HepG2 (cell line): ENCODE measurements around the gene PPIP5K2.

Source experiments
- ATF5 ChIP-seq: sonication (generic); formaldehyde crosslinking; IDR thresholded peaks from 2 replicates; pipeline ENCODE4 v1.4.0; 2020; ENCODE audit warnings: mild to moderate bottlenecking, low read depth, missing genetic modification reagents
- ATF7-NPFF ChIP-seq: sonication (generic); formaldehyde crosslinking; IDR thresholded peaks from 2 replicates; pipeline ENCODE4 v1.8.1; 2023; ENCODE audit warnings: mild to moderate bottlenecking, low read depth, missing genetic modification reagents, moderate library complexity
- FOXM1 ChIP-seq: sonication (generic); formaldehyde crosslinking; IDR thresholded peaks from 2 replicates; pipeline ENCODE4 v1.5.0; 2020; ENCODE audit warnings: missing genetic modification reagents
- HIVEP1 ChIP-seq: sonication (generic); formaldehyde crosslinking; IDR thresholded peaks from 2 replicates; pipeline ENCODE4 v1.4.0; 2020; ENCODE audit warnings: mild to moderate bottlenecking, missing genetic modification reagents
- KDM1A ChIP-seq: IDR thresholded peaks from 2 replicates; pipeline ENCODE4 v1.6.1; 2016; ENCODE audit warnings: missing compliant biosample characterization
- ZNF224 ChIP-seq: sonication (generic); formaldehyde crosslinking; IDR thresholded peaks from 2 replicates; pipeline ENCODE4 v1.5.0; 2020; ENCODE audit warnings: mild to moderate bottlenecking, missing genetic modification reagents

- no peak for TF ChIP-seq FOXM1 (CRISPR knock-in tag)
- no peak for TF ChIP-seq ATF5 (CRISPR knock-in tag)
- TF ChIP-seq ATF7-NPFF (CRISPR knock-in tag) = no peak
- TF ChIP-seq KDM1A (CRISPR knock-in tag) = no peak
- TF ChIP-seq ZNF224 (CRISPR knock-in tag) = no peak
- TF ChIP-seq HIVEP1 = no peak
These were observed 21.1 kb upstream of the PPIP5K2 start for GRCh38 chr5:103098993-103099392.
